ENCODE measurements around the gene ATP5F1D. TPM values are rescaled to one million over a fixed set of nuclear protein-coding genes. Genes with fewer than 3 reads are reported as not detected.

Gene ATP5F1D
- total and polyA plus RNA-seq, 2 of the 13 experiments (the other 11 are each of a cell fraction or from before 2014, with no cell fraction given), result 39.4 to 78.7 TPM

DNA sequence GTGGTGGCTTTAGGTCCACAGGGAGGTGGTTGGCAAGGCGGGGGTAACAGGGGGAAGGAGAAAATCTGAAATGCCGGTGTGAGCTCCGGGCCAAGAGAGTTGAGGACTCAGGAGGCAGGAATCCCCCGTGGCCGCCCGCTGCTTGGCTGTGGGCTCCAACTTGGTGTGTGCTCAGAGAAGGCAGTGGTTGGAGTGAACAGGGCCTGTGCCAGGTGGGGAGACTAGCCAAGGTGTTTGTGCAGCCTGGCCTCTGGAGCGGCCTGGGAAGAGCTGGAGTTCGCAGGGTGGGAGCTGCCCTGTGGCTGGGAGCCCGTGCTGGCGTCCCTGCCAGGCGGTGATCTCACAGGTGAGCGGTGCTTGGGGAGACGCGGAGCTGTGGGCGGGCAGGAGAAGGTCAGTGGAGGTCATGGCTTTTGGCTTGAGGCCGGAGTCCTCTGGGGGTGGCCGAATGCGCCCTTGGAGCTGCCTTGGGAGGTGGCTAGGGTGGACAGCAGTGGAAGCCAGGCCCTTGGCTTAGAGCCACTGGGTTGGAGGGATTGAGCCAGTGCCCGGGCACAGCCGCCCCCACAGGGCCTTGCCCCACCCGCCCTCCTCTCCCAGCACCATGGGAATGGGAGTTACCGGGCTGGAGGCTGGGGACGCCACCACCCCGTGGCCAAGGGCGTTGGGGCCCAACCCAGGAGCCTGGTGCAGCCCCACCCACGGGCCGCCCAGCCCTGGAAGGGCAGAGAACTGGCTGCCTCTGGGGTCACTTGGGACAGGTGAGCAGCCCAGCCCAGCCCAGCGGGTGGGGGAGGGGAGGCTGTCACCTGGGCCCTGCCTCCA is 20.5 kb downstream of the ATP5F1D start (continued):
- TF ChIP-seq, protein P1, sequence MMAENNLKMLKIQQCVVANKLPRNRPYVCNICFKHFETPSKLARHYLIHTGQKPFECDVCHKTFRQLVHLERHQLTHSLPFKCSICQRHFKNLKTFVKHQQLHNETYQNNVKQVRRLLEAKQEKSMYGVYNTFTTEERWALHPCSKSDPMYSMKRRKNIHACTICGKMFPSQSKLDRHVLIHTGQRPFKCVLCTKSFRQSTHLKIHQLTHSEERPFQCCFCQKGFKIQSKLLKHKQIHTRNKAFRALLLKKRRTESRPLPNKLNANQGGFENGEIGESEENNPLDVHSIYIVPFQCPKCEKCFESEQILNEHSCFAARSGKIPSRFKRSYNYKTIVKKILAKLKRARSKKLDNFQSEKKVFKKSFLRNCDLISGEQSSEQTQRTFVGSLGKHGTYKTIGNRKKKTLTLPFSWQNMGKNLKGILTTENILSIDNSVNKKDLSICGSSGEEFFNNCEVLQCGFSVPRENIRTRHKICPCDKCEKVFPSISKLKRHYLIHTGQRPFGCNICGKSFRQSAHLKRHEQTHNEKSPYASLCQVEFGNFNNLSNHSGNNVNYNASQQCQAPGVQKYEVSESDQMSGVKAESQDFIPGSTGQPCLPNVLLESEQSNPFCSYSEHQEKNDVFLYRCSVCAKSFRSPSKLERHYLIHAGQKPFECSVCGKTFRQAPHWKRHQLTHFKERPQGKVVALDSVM (CRISPR knock-in tag; IDR thresholded peaks at IDR 0.05), result no peak
- TF ChIP-seq PPARG (CRISPR knock-in tag; conservative IDR thresholded peaks at IDR 0.05) (no peak), MTA1 (CRISPR knock-in tag; IDR thresholded peaks at IDR 0.05; ENCODE audit: borderline replicate concordance) (0 out of 2 replicates have a peak, but pooled peaks have one; percentile 41), KDM5B (CRISPR knock-in tag; IDR thresholded peaks at IDR 0.05; ENCODE audit: borderline replicate concordance) (no peak), EEA1 (CRISPR knock-in tag; IDR thresholded peaks at IDR 0.05; ENCODE audit: borderline replicate concordance) (no peak), PAX8 (CRISPR knock-in tag; IDR thresholded peaks at IDR 0.05; ENCODE audit: borderline replicate concordance) (no peak), ZNF251 (CRISPR knock-in tag; IDR thresholded peaks at IDR 0.05) (no peak), RFX1 (IDR thresholded peaks at IDR 0.05) (no peak), KDM2A (CRISPR knock-in tag; IDR thresholded peaks at IDR 0.05; ENCODE audit: borderline replicate concordance, low read depth) (peak; percentile 47; the same call in 1 of the 2 replicates), ATF7 (IDR thresholded peaks at IDR 0.05) (no peak), ATF7 (CRISPR knock-in tag; IDR thresholded peaks at IDR 0.05) (no peak), ZSCAN9 (CRISPR knock-in tag; IDR thresholded peaks at IDR 0.05; ENCODE audit: borderline replicate concordance) (no peak), ZNF30 (CRISPR knock-in tag; IDR thresholded peaks at IDR 0.05) (no peak)
- TF ChIP-seq, protein P2, sequence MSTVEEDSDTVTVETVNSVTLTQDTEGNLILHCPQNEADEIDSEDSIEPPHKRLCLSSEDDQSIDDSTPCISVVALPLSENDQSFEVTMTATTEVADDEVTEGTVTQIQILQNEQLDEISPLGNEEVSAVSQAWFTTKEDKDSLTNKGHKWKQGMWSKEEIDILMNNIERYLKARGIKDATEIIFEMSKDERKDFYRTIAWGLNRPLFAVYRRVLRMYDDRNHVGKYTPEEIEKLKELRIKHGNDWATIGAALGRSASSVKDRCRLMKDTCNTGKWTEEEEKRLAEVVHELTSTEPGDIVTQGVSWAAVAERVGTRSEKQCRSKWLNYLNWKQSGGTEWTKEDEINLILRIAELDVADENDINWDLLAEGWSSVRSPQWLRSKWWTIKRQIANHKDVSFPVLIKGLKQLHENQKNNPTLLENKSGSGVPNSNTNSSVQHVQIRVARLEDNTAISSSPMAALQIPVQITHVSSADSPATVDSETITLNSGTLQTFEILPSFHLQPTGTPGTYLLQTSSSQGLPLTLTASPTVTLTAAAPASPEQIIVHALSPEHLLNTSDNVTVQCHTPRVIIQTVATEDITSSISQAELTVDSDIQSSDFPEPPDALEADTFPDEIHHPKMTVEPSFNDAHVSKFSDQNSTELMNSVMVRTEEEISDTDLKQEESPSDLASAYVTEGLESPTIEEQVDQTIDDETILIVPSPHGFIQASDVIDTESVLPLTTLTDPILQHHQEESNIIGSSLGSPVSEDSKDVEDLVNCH (CRISPR knock-in tag; IDR thresholded peaks at IDR 0.05), result no peak
- TF ChIP-seq, protein P3, sequence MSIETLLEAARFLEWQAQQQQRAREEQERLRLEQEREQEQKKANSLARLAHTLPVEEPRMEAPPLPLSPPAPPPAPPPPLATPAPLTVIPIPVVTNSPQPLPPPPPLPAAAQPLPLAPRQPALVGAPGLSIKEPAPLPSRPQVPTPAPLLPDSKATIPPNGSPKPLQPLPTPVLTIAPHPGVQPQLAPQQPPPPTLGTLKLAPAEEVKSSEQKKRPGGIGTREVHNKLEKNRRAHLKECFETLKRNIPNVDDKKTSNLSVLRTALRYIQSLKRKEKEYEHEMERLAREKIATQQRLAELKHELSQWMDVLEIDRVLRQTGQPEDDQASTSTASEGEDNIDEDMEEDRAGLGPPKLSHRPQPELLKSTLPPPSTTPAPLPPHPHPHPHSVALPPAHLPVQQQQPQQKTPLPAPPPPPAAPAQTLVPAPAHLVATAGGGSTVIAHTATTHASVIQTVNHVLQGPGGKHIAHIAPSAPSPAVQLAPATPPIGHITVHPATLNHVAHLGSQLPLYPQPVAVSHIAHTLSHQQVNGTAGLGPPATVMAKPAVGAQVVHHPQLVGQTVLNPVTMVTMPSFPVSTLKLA (IDR thresholded peaks at IDR 0.05), result no peak
- TF ChIP-seq, protein P4, sequence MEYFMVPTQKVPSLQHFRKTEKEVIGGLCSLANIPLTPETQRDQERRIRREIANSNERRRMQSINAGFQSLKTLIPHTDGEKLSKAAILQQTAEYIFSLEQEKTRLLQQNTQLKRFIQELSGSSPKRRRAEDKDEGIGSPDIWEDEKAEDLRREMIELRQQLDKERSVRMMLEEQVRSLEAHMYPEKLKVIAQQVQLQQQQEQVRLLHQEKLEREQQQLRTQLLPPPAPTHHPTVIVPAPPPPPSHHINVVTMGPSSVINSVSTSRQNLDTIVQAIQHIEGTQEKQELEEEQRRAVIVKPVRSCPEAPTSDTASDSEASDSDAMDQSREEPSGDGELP (IDR thresholded peaks at IDR 0.05; ENCODE audit: borderline replicate concordance, low read depth), result peak; percentile 54; the same call in 1 of the 2 replicates
- TF ChIP-seq, protein P5, sequence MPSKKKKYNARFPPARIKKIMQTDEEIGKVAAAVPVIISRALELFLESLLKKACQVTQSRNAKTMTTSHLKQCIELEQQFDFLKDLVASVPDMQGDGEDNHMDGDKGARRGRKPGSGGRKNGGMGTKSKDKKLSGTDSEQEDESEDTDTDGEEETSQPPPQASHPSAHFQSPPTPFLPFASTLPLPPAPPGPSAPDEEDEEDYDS (CRISPR knock-in tag; IDR thresholded peaks at IDR 0.05), result 0 out of 2 replicates have a peak, but pooled peaks have one; percentile 17
- TF ChIP-seq, protein P6, sequence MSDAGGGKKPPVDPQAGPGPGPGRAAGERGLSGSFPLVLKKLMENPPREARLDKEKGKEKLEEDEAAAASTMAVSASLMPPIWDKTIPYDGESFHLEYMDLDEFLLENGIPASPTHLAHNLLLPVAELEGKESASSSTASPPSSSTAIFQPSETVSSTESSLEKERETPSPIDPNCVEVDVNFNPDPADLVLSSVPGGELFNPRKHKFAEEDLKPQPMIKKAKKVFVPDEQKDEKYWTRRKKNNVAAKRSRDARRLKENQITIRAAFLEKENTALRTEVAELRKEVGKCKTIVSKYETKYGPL (CRISPR knock-in tag; IDR thresholded peaks at IDR 0.05), result no peak
- TF ChIP-seq, protein P7, sequence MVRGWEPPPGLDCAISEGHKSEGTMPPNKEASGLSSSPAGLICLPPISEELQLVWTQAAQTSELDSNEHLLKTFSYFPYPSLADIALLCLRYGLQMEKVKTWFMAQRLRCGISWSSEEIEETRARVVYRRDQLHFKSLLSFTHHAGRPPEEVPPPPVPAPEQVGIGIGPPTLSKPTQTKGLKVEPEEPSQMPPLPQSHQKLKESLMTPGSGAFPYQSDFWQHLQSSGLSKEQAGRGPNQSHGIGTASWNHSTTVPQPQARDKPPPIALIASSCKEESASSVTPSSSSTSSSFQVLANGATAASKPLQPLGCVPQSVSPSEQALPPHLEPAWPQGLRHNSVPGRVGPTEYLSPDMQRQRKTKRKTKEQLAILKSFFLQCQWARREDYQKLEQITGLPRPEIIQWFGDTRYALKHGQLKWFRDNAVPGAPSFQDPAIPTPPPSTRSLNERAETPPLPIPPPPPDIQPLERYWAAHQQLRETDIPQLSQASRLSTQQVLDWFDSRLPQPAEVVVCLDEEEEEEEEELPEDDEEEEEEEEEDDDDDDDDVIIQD (CRISPR knock-in tag; IDR thresholded peaks at IDR 0.05; ENCODE audit: low read depth), result 0 out of 2 replicates have a peak, but pooled peaks have one; percentile 16

Measured in HepG2 (cell line).